Heart right ventricle (tissue), 16 donors: Measurements from ENCODE around the gene FRMPD2. TPM values are rescaled to one million over a fixed set of nuclear protein-coding genes. Genes with fewer than 3 reads are reported as not detected.

Source experiments
- ATAC-seq, 8 donors: fragments of 200-7000 bp; cut with Tn5 transposase; one replicate each; pipeline ENCODE4 v1.9.1; 2020; ENCODE audit warnings: mild to moderate bottlenecking in 8 of 8, moderate library complexity in 8 of 8, moderate number of reproducible peaks in 1 of 8
- DNase-seq, 2 donors: peaks; one replicate each; pipeline ENCODE4 v3.0.0-alpha.2; 2020
- H3K27ac ChIP-seq, 10 donors: fragments of 200-600 bp; sonication (generic) in 2 of 10; one replicate each; pipeline versions ENCODE4 v1.5.0 to v1.8.0; 2020 to 2022; ENCODE audit warnings: mild to moderate bottlenecking in 3 of 10
- H3K27me3 ChIP-seq, 7 donors: fragments of 200-600 bp; one replicate each; pipeline ENCODE4 v1.8.0; 2021 to 2022; ENCODE audit warnings: mild to moderate bottlenecking in 2 of 7
- H3K36me3 ChIP-seq, 9 donors: fragments of 200-600 bp; sonication (generic) in 1 of 9; one replicate each; pipeline versions ENCODE4 v1.5.0 to v1.8.0; 2020 to 2022; ENCODE audit warnings: mild to moderate bottlenecking in 2 of 9
- H3K4me1 ChIP-seq, 9 donors: fragments of 200-600 bp; sonication (generic) in 1 of 9; one replicate each; pipeline versions ENCODE4 v1.5.0 to v1.8.0; 2020 to 2022; ENCODE audit warnings: mild to moderate bottlenecking in 4 of 9
- H3K4me3 ChIP-seq, 10 donors: fragments of 200-600 bp; sonication (generic) in 2 of 10; one replicate each; pipeline versions ENCODE4 v1.5.0 to v1.8.0; 2020 to 2022; ENCODE audit warnings: mild to moderate bottlenecking in 7 of 10, moderate library complexity in 2 of 10
- H3K9me3 ChIP-seq, 11 donors: fragments of 200-600 bp in 10 of 11; sonication (generic) in 2 of 11; one replicate each; pipeline versions ENCODE4 v1.5.0 to v1.8.0; 2013 to 2022; ENCODE audit warnings: mild to moderate bottlenecking in 2 of 11, control low read depth in 1 of 11, moderate library complexity in 1 of 11
- WGBS, 2 donors: extraction: QIAGEN DNeasy Blood & Tissue Kit; methylation state at CpG; one replicate each; pipeline ENCODE4 v1.1.7; 2013; ENCODE audit warnings: inconsistent platforms in 1 of 2; 5-methylcytosine and 5-hydroxymethylcytosine counted together
- intact Hi-C, 10 donors: fragments of 100-400 bp; cut with DNase I; formaldehyde crosslinking; loops; one replicate each; pipeline versions ENCODE4 v1.11.1 to v1.14.2; 2022
- polyA plus RNA-seq, 2 donors: library from polyadenylated mRNA; stranded (reverse); fragments of 200-250 nt; gene quantifications; one replicate each; pipeline ENCODE4 v1.2.3, GENCODE V29; 2013
- total RNA-seq, 10 donors: library from RNA; stranded (reverse); fragmentation: NEBNext Ultra II Directional in 3 of 10; extraction: Animal tissue kit (Norgen Biotek cat#: 25700) in 3 of 10; gene quantifications; one replicate each; pipeline versions ENCODE4 v1.2.1 to v1.2.4, GENCODE V29; 2021 to 2023
- TF ChIP-seq, protein P1 (sequence below), 9 donors: fragments of 200-600 bp; sonication (generic) in 2 of 9; IDR thresholded peaks; one replicate each; pipeline versions ENCODE4 v1.5.0 to v1.8.0; 2021 to 2022; ENCODE audit warnings: antibody characterized with exemption in 9 of 9, mild to moderate bottlenecking in 5 of 9, moderate library complexity in 1 of 9
- donor health status: Arrhythmogenic right ventricular cardiomyopathy.
- donor health status: ischemic (EF 13 %, LVEDD 7.1; RV severe dilation, severe dysfunction).
- donor health status: healthy with polysubstance abuse.
- donor health status: DM: no; HTN: yes; CAD: no.
- donor health status: DM: no; HTN: no; CAD: no.
- donor health status: ischemic (EF 25% LVEDD 6.9; RV normal size, moderate dysfunction).
- donor health status: ischemic (EF 25% LVEDD 5.7; RV mildly dilated, moderate dysfunction).
- donor health status: healthy.
- donor health status: DM: yes; HTN: yes; CAD: no.
- donor health status: Ischemic cardiomyopathy.
- donor health status: ischemic (EF 35%, LVEDD 5.7; RV mildly dilated, moderate dysfunction).
- donor health status: nonischemic (EF 11% LVEDD 7.7; RV severe dilation, severe dysfunction).
- donor health status: DM: yes; HTN: yes; CAD: no.
- donor health status: PGD.
- donor health status: ischemic (EF 29% LVEDD 5.4; RV normal size, mild dysfunction).
- donor health status: nonischemic (EF 23%, LVEDD 6.1; RV moderate dilation, normal function).

The FRMPD2 gene
- total and polyA plus RNA-seq, 12 donors = 0.16 to 0.74 (median 0.23) TPM; not detected in 5

DNA sequence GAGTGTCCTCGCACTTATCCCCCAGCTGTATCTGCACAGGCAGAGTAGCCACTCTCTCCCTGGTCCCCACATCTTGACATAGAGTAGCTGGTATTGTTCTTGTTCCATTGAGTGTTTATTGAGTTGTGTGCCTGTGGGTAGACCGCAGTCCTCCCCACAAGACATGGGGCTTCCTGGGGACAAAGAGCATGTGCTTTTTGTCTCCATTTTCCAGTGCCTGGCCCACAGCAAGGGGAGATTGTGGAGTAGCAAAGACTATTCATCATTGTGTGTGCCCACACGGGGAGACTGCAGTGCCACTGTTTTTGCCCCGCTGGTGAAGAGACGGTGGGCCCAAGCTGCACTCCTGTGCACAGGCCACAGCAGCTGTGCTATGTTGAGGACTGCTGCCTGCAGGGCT is 63.5 kb downstream of the FRMPD2 start:
- H3K9me3 ChIP-seq = peaks cover 0 to 6% (median 0%) of the 10 kb centered on the region in 11 donors
- H3K36me3 ChIP-seq = no peaks in the 10 kb centered on the region
- intact Hi-C loops = no loop called here
- ATAC-seq = no peak
- H3K27ac ChIP-seq = no peak overlapping the region
- peaks cover 0 to 9% (median 0%) of the 10 kb centered on the region in 7 donors for H3K27me3 ChIP-seq
- 91 to 93% methylated on average over 5 of the region's 5 CpGs for WGBS, 2 donors
- no peak overlapping the region for H3K4me3 ChIP-seq
- TF ChIP-seq, protein P1, sequence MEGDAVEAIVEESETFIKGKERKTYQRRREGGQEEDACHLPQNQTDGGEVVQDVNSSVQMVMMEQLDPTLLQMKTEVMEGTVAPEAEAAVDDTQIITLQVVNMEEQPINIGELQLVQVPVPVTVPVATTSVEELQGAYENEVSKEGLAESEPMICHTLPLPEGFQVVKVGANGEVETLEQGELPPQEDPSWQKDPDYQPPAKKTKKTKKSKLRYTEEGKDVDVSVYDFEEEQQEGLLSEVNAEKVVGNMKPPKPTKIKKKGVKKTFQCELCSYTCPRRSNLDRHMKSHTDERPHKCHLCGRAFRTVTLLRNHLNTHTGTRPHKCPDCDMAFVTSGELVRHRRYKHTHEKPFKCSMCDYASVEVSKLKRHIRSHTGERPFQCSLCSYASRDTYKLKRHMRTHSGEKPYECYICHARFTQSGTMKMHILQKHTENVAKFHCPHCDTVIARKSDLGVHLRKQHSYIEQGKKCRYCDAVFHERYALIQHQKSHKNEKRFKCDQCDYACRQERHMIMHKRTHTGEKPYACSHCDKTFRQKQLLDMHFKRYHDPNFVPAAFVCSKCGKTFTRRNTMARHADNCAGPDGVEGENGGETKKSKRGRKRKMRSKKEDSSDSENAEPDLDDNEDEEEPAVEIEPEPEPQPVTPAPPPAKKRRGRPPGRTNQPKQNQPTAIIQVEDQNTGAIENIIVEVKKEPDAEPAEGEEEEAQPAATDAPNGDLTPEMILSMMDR (IDR thresholded peaks at IDR 0.05) = no peak
- no peaks in the 10 kb centered on the region for H3K4me1 ChIP-seq
- DNase-seq = no peak

DNA sequence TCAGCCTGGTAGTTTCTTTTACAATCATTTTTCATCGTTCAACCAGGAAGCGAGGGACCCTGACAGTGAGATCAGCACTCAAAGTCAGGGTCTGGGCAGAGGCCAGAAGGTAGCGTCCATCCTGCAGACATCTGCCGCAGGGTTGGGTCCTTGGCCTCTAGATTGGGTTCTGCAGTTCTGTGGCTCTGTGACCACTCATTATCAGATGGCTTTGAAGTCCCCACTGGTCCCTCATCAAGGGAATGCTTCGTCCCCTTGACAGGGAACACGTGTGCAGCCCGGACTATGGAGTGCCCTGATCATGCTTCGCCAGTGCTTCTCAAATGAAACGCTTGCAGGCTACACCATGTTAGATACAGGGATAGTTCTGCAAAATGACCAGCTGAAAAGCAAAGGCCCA is 64.1 kb downstream of the FRMPD2 start:
- no peak overlapping the region for H3K4me3 ChIP-seq
- TF ChIP-seq, protein P1 (IDR thresholded peaks at IDR 0.05) = no peak
- DNase-seq (no peak), ATAC-seq (no peak)
- no peaks in the 10 kb centered on the region for H3K36me3 ChIP-seq
- H3K4me1 ChIP-seq = no peaks in the 10 kb centered on the region
- H3K27me3 ChIP-seq = peaks cover 0 to 9% (median 0%) of the 10 kb centered on the region in 7 donors
- H3K9me3 ChIP-seq = peaks cover 0 to under 1% (median 0%) of the 10 kb centered on the region in 11 donors
- intact Hi-C loops = no loop called here
- H3K27ac ChIP-seq = no peak overlapping the region
- WGBS, 2 donors = 87% methylated on average over 9 of the region's 9 CpGs

DNA sequence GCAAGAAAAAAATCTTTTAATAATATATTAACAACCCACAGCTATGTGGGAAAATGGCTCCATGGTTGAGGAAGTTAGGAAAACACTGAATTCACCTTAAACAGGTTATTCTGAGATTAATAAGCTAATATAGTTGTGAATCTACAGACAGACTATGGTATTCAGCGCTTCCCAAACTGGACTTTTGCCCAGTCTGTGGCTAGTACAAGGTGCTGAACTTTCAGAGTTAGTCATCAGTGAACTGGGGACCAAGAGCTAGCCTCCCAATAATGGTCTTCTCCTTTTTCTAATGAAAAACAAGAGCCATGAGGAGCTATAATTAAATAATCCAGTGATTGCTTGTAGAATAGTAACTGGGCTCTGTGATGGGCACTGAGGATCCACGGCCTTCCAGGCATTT is 65.3 kb downstream of the FRMPD2 start:
- 86 to 87% methylated on average over 2 of the region's 2 CpGs for WGBS, 2 donors
- Histone ChIP-seq H3K27ac (no peak overlapping the region), H3K36me3 (no peaks in the 10 kb centered on the region), H3K27me3 (peaks cover 0 to 11% (median 0%) of the 10 kb centered on the region in 7 donors), H3K9me3 (no peaks in the 10 kb centered on the region), H3K4me3 (no peak overlapping the region), H3K4me1 (no peaks in the 10 kb centered on the region)
- DNase-seq (no peak), ATAC-seq (no peak)
- intact Hi-C loops = no loop called here
- TF ChIP-seq, protein P1 (IDR thresholded peaks at IDR 0.05) = no peak

DNA sequence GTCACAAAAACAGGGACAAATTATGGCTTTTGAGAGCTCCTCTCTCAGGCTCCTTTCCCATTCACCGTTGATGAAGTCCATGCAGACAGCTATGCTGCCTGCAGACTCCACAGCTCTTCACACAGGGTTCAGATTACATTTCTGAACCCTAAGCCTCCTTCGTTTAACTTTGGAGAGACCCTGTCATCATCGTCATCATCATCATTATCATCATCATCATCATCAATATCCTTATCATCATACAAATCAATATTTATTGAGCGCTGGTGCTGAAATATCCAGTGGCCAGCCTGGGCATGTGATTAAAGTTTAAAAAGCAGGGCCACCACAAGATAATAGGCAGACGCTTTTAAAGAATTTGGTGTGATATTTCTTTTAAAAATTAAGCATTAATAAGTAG is 66.6 kb downstream of the FRMPD2 start:
- no peaks in the 10 kb centered on the region for H3K36me3 ChIP-seq
- no peak overlapping the region for H3K4me3 ChIP-seq
- 78 to 79% methylated on average over 5 of the region's 5 CpGs for WGBS, 2 donors
- peaks cover 0 to 23% (median 0%) of the 10 kb centered on the region in 7 donors for H3K27me3 ChIP-seq
- TF ChIP-seq, protein P1 (IDR thresholded peaks at IDR 0.05) = no peak
- H3K9me3 ChIP-seq = no peaks in the 10 kb centered on the region
- H3K27ac ChIP-seq = no peak overlapping the region
- H3K4me1 ChIP-seq = no peaks in the 10 kb centered on the region
- DNase-seq (no peak), ATAC-seq (no peak)
- intact Hi-C loops = no loop called here
